GM19043 (cell line): Measurements from ENCODE around the gene TMEM184B.
"Not testable (repeated sequence)": the region's sequence is repeated elsewhere in the genome, so short reads cannot be mapped to it uniquely, and the experiment has no call there.

ENCODE experiments used
- ATAC-seq: cut with Tn5 transposase; IDR thresholded peaks from one replicate; pipeline ENCODE4 v1.9.1; 2021; ENCODE audit warnings: low read depth; ENCODE audit not compliant: unreplicated experiment

The TMEM184B gene

GRCh38 chr22:38250643-38251340 is 22.0 kb downstream of the TMEM184B start:
- ATAC-seq, result no peak

GRCh38 chr22:38249803-38250642 is 22.8 kb downstream of the TMEM184B start:
- no peak for ATAC-seq

GRCh38 chr22:38249301-38249700 is 23.5 kb downstream of the TMEM184B start:
- ATAC-seq, result no peak

DNA sequence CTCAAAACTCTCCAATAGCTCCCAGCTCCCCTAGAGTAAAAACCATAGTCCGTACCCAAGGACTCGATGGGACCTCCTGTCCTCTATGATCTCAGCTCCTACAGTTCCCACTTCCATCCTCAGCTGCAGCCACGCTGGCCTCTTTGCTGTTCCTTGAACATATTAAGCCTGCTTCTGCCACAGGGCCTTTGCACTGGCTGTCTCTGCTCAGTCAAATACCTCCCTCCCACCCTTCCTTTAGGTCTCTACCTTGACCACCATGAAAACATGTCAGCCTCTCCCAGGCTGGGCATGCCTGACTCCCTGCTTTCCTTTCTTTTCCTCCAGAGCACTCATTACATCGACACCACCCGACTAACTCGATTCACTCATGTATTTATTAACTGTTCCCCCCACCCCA is 24.5 kb downstream of the TMEM184B start:
- no peak for ATAC-seq

- ATAC-seq, result no peak
Observed at GRCh38 chr22:38247713-38248112, 25.1 kb downstream of the TMEM184B start.

GRCh38 chr22:38246692-38247091 is 26.1 kb downstream of the TMEM184B start:
- no peak for ATAC-seq

DNA sequence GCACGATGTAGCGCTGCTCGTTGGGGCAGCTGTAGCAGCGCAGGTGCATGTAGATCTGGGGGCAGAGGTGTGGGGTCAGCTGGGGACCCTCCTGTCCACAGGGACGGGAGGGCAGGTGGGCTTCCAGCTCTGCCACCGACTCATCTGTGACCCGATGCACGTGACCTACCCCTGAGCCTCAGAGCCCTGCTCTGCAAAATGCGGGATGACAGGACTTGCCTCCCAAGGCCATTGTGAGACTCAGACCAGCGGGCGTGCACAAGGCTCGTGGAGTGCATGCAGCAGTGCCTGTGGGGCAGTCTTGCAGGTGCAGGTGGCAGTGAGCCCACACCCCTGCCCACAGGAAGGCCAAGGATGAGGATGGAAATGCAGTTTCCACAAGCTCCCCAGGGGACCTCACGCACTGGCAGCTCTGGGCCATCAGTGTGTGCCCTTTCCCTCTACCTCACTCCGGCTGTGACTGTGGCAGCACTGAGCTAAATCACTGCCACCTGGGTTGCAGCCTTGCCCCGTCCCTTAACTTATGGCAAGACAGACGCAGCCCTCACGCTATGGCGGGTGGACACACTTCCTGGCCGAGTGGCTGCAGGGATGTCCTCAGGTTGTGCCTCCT is 26.7 kb downstream of the TMEM184B start:
- no peak for ATAC-seq

- ATAC-seq, result no peak
Observed at GRCh38 chr22:38244106-38244505, 28.7 kb downstream of the TMEM184B start.

GRCh38 chr22:38243007-38243765 is 29.6 kb downstream of the TMEM184B start:
- ATAC-seq, result no peak

DNA sequence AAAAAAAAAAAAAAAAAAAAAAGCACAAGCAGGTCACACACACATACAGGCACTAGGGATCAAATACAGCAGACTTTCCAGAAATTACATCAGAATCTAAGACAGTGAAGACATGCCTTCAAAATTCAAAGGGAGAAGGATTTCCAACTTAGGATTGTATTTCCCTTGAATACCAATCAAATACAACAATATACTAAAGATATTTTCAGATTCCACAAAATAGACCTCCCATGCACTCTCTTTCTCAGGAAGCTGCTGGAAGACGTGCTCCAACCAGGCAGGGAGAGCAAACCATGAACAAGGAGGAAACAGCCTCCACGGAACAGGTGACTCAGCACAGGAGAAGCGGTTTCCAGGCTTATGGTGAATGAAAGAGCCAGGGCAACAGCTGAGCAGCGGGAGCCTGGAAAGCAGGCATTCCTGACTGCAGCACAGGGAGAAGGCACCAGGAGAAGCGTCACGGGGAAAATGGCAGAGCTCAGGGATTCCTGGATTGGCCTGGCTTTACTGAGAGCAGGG is 32.0 kb downstream of the TMEM184B start:
- no peak for ATAC-seq

GRCh38 chr22:38239101-38239761 is 33.6 kb downstream of the TMEM184B start:
- ATAC-seq, result no peak

- ATAC-seq, result no peak
Observed at GRCh38 chr22:38238519-38239071, 34.2 kb downstream of the TMEM184B start.

- no peak for ATAC-seq
Observed at GRCh38 chr22:38236786-38237185, 36.0 kb downstream of the TMEM184B start.

GRCh38 chr22:38235240-38235850 is 37.5 kb downstream of the TMEM184B start:
- ATAC-seq, result no peak

DNA sequence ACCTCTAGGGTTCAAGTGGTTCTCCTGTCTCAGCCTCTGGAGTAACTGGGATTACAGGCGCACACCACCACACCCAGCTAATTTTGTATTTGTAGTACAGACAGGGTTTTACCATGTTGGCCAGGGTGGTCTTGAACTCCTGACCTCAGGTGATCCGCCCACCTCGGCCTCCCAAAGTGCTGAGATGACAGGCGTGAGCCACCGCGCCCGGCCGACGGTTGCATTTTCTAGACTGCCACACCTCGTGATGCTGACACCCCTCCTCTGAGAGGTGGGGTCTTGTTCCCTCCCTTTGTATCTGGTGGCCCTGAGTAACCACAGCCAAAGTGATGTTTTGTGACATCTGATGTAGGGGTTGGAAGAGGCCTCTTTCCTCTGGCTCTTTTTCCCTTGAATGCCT is 39.0 kb downstream of the TMEM184B start:
- ATAC-seq, result not testable (repeated sequence)

DNA sequence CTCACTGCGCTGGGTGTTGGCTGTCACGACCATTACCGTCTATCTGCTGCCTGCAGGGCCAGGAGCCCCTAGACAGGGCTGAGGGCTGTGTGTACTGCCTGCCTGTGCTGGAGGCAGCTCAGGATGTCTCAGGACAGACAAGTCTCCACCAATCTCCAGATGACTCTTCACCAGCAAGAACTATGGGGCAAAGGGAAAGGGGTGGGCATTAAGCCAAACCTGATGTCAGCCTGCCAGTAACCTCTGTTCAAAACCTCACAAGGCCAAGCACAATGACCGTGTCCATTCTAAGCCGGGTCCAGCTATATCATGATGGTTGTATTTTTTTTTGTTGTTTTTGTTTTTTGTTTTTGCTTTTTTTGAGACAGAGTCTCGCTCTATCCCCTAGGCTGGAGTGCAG is 39.4 kb downstream of the TMEM184B start:
- ATAC-seq, result no peak

- ATAC-seq, result no peak
Observed at GRCh38 chr22:38232196-38232595, 40.6 kb downstream of the TMEM184B start.

DNA sequence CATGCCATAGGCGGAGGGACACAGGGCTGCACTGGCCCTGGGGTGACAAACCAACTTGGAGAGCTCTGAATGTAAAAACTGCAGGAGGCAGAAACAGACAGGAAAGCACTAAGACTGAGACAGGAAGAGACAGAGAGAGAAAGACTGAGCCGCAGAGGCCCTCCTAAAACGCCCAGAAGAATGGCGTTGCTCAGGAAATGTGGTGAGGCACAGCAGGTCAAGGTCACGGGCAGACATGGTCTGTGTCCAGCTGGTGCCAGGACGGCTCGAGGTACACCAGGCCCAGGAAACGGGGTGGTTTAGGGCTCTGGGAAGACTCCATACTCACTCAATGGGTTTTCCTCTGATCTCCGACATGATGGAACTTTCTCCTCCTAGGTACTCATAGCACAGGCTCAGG is 41.9 kb downstream of the TMEM184B start:
- ATAC-seq, result no peak

GRCh38 chr22:38230108-38230825 is 42.5 kb downstream of the TMEM184B start:
- ATAC-seq, result no peak
